ENCODE results near the gene HSD11B1L. TPM values are rescaled to one million over a fixed set of nuclear protein-coding genes. Genes with fewer than 3 reads are reported as not detected.

The HSD11B1L gene
- polyA plus RNA-seq, 3 donors, result 1.9 to 2.5 (median 2.4) TPM

- H3K9ac ChIP-seq (ENCODE audit: insufficient read depth, low read length, poor library complexity, severe bottlenecking), result no peak overlapping the region
- peaks cover 0 to 1% (median 0%) of the 10 kb centered on the region in 3 donors for H3K27me3 Mint-ChIP-seq (ENCODE audit: low read depth in 3 of 3)
- H3K9me3 Mint-ChIP-seq, result peaks cover 0 to 4% (median 0%) of the 10 kb centered on the region in 7 donors
- DNase-seq, result no peak
- intact Hi-C loops (cut with micrococcal nuclease), result no loop called here
- H3K4me1 Mint-ChIP-seq, result peaks cover 19% of the 10 kb centered on the region
- H3K9me3 ChIP-seq (replicated peaks in 1 of 2; ENCODE audit: control insufficient read depth in 1 of 2, insufficient read depth in 1 of 2, low read length in 2 of 2), result no peaks in the 10 kb centered on the region
- H3K4me2 ChIP-seq (replicated peaks; ENCODE audit: extremely low read depth, low read length, poor library complexity, severe bottlenecking), result no peak overlapping the region
- peaks cover 54% of the 10 kb centered on the region for H3K79me2 ChIP-seq (ENCODE audit: insufficient read depth, low read length)
- no peak for TF ChIP-seq CTCF (IDR thresholded peaks at IDR 0.05)
- no peak overlapping the region for H3K27ac Mint-ChIP-seq
- no peak overlapping the region for H3K27ac ChIP-seq (ENCODE audit: low read depth in 1 of 2, low read length in 2 of 2)
- no peak overlapping the region for H3K4me3 Mint-ChIP-seq
- peaks cover 13 to 20% of the 10 kb centered on the region in 2 donors for H3K4me1 ChIP-seq (ENCODE audit: control insufficient read depth in 1 of 2, insufficient read depth in 2 of 2, low read length in 2 of 2)
- no peaks in the 10 kb centered on the region for H3K27me3 ChIP-seq (ENCODE audit: control insufficient read depth in 2 of 2, insufficient read depth in 2 of 2, low read length in 2 of 2)
- no peak overlapping the region for H2AFZ ChIP-seq (ENCODE audit: insufficient read depth, low read depth, low read length, poor library complexity, severe bottlenecking)
- H3K36me3 Mint-ChIP-seq, result peaks cover 37 to 64% of the 10 kb centered on the region in 2 donors
- no peak overlapping the region for H3K4me3 ChIP-seq (replicated peaks in 1 of 3; ENCODE audit: low read depth in 2 of 3, low read length in 3 of 3)
- H3K36me3 ChIP-seq (replicated peaks in 1 of 2; ENCODE audit: control insufficient read depth in 1 of 2, insufficient read depth in 2 of 2, low read length in 2 of 2), result peaks cover 69 to 73% of the 10 kb centered on the region in 2 donors
- WGBS (ENCODE audit: insufficient coverage), result 89% methylated on average over 7 of the region's 8 CpGs
- H4K20me1 ChIP-seq (ENCODE audit: insufficient read depth, low read length), result peaks cover 79% of the 10 kb centered on the region
These were observed 14.3 kb downstream of the HSD11B1L start for GRCh38 chr19:5694956-5695648.

GRCh38 chr19:5695649-5696195, 14.9 kb downstream of the HSD11B1L start:
- TF ChIP-seq CTCF (IDR thresholded peaks at IDR 0.05), result no peak
- WGBS (ENCODE audit: insufficient coverage), result 96% methylated on average over 23 of the region's 28 CpGs
- no peak overlapping the region for H3K27ac Mint-ChIP-seq

More at GRCh38 chr19:5695649-5696195, 14.9 kb downstream of the HSD11B1L start:
- intact Hi-C loops (cut with micrococcal nuclease), result no loop called here
- H3K4me1 ChIP-seq (ENCODE audit: control insufficient read depth in 1 of 2, insufficient read depth in 2 of 2, low read length in 2 of 2), result peaks cover 9 to 16% of the 10 kb centered on the region in 2 donors
- Mint-ChIP-seq H3K27me3 (ENCODE audit: low read depth in 3 of 3) (peaks cover 0 to 1% (median 0%) of the 10 kb centered on the region in 3 donors), H3K4me1 (peaks cover 16% of the 10 kb centered on the region), H3K4me3 (no peak overlapping the region), H3K36me3 (peaks cover 41 to 70% of the 10 kb centered on the region in 2 donors), H3K9me3 (peaks cover 0 to 2% (median 0%) of the 10 kb centered on the region in 7 donors)
- H3K9ac ChIP-seq (ENCODE audit: insufficient read depth, low read length, poor library complexity, severe bottlenecking), result no peak overlapping the region
- no peak overlapping the region for H3K4me2 ChIP-seq (replicated peaks; ENCODE audit: extremely low read depth, low read length, poor library complexity, severe bottlenecking)
- H2AFZ ChIP-seq (ENCODE audit: insufficient read depth, low read depth, low read length, poor library complexity, severe bottlenecking), result no peak overlapping the region
- H3K27ac ChIP-seq (ENCODE audit: low read depth in 1 of 2, low read length in 2 of 2), result no peak overlapping the region
- H3K4me3 ChIP-seq (replicated peaks in 1 of 3; ENCODE audit: low read depth in 2 of 3, low read length in 3 of 3), result no peak overlapping the region
- peaks cover 47% of the 10 kb centered on the region for H3K79me2 ChIP-seq (ENCODE audit: insufficient read depth, low read length)
- H3K36me3 ChIP-seq (replicated peaks in 1 of 2; ENCODE audit: control insufficient read depth in 1 of 2, insufficient read depth in 2 of 2, low read length in 2 of 2), result peaks cover 76 to 79% of the 10 kb centered on the region in 2 donors
- no peak for DNase-seq
- H3K9me3 ChIP-seq (replicated peaks in 1 of 2; ENCODE audit: control insufficient read depth in 1 of 2, insufficient read depth in 1 of 2, low read length in 2 of 2), result no peaks in the 10 kb centered on the region
- H4K20me1 ChIP-seq (ENCODE audit: insufficient read depth, low read length), result peaks cover 74% of the 10 kb centered on the region
- no peaks in the 10 kb centered on the region for H3K27me3 ChIP-seq (ENCODE audit: control insufficient read depth in 2 of 2, insufficient read depth in 2 of 2, low read length in 2 of 2)

All from CD14-positive monocyte (primary cell).